Osteoblast (primary cell): ENCODE results near the gene LAG3. TPM values are rescaled to one million over a fixed set of nuclear protein-coding genes. Genes with fewer than 3 reads are reported as not detected.

Source experiments
- DNase-seq: peaks from one replicate; pipeline ENCODE4 v3.0.0; 2011; ENCODE audit warnings: low spot score, mixed read lengths; ENCODE audit not compliant: insufficient read length; ENCODE audit errors: missing footprints
- H2AFZ ChIP-seq: 2 replicates; pipeline ENCODE4 v1.6.0; 2011; ENCODE audit warnings: mild to moderate bottlenecking, low read length
- H3K27ac ChIP-seq: 2 replicates; pipeline ENCODE4 v1.5.1; 2011; ENCODE audit warnings: mild to moderate bottlenecking, low read depth, low read length, moderate library complexity
- H3K27me3 ChIP-seq: 2 replicates; pipeline ENCODE4 v1.6.0; 2012; ENCODE audit warnings: mild to moderate bottlenecking, control low read depth, inconsistent platforms, low read length, moderate library complexity; ENCODE audit not compliant: insufficient read depth
- H3K36me3 ChIP-seq: 2 replicates; pipeline ENCODE4 v1.5.1; 2011; ENCODE audit warnings: mild to moderate bottlenecking, low read length, control low read depth, moderate library complexity; ENCODE audit not compliant: insufficient read depth
- H3K4me1 ChIP-seq: 2 replicates; pipeline ENCODE4 v1.5.1; 2011; ENCODE audit warnings: mild to moderate bottlenecking, low read length, control low read depth, moderate library complexity; ENCODE audit not compliant: insufficient read depth
- H3K4me2 ChIP-seq: 2 replicates; pipeline ENCODE4 v1.6.0; 2011; ENCODE audit warnings: mild to moderate bottlenecking, low read length; ENCODE audit not compliant: insufficient read depth
- H3K4me3 ChIP-seq: fragments of 200-600 bp; sonication (generic); 3 replicates; pipeline ENCODE4 v1.5.1; 2012; ENCODE audit warnings: mild to moderate bottlenecking, low read length, inconsistent platforms; ENCODE audit not compliant: insufficient read depth
- H3K79me2 ChIP-seq: 2 replicates; pipeline ENCODE4 v1.6.0; 2012; ENCODE audit warnings: mild to moderate bottlenecking, low read length, control low read depth, inconsistent platforms; ENCODE audit not compliant: insufficient read depth
- H3K9me3 ChIP-seq: 2 replicates; pipeline ENCODE4 v1.5.1; 2011; ENCODE audit warnings: low read depth, low read length, control low read depth
- H4K20me1 ChIP-seq: 2 replicates; pipeline ENCODE4 v1.6.0; 2012; ENCODE audit warnings: mild to moderate bottlenecking, low read length, control low read depth; ENCODE audit not compliant: insufficient read depth
- CTCF ChIP-seq: IDR thresholded peaks from 2 replicates; pipeline ENCODE4 v1.5.1; 2011; ENCODE audit warnings: mild to moderate bottlenecking, low read depth, low read length, moderate library complexity; ENCODE audit errors: extremely low read depth
- total RNA-seq: library from RNA; depleted of rRNA; stranded (reverse); fragments of >200 nt; gene quantifications from 2 replicates; pipeline ENCODE4 v1.2.3, GENCODE V29; 2012

LAG3 gene
- total RNA-seq, 1 donor: not detected

GRCh38 chr12:6816598-6816997, 44.3 kb downstream of the LAG3 start:
- no peak for DNase-seq
- H3K4me3 ChIP-seq: no peak overlapping the region
- H3K27me3 ChIP-seq: peaks cover 6% of the 10 kb centered on the region
- no peaks in the 10 kb centered on the region for H3K36me3 ChIP-seq
- no peak overlapping the region for H2AFZ ChIP-seq
- peaks cover 6% of the 10 kb centered on the region for H4K20me1 ChIP-seq
- H3K4me1 ChIP-seq: no peaks in the 10 kb centered on the region
- H3K9me3 ChIP-seq: no peaks in the 10 kb centered on the region
- H3K79me2 ChIP-seq: no peaks in the 10 kb centered on the region
- H3K4me2 ChIP-seq: no peak overlapping the region
- TF ChIP-seq CTCF: no peak
- H3K27ac ChIP-seq: no peak overlapping the region

- DNase-seq: peak; percentile 34
- Histone ChIP-seq H3K4me2 (no peak overlapping the region), H2AFZ (no peak overlapping the region), H3K79me2 (no peaks in the 10 kb centered on the region), H3K27ac (no peak overlapping the region), H3K36me3 (no peaks in the 10 kb centered on the region), H3K4me3 (no peak overlapping the region), H4K20me1 (peaks cover 6% of the 10 kb centered on the region), H3K9me3 (no peaks in the 10 kb centered on the region), H3K27me3 (peaks cover 6% of the 10 kb centered on the region), H3K4me1 (peaks cover 5% of the 10 kb centered on the region)
- TF ChIP-seq CTCF: no peak
Measured at GRCh38 chr12:6817098-6817497, 44.8 kb downstream of the LAG3 start.

- H3K79me2 ChIP-seq: no peaks in the 10 kb centered on the region
- no peak overlapping the region for H3K27ac ChIP-seq
- no peaks in the 10 kb centered on the region for H3K9me3 ChIP-seq
- peaks cover 11% of the 10 kb centered on the region for H3K27me3 ChIP-seq
- H3K4me3 ChIP-seq: no peak overlapping the region
- H3K4me1 ChIP-seq: peaks cover 5% of the 10 kb centered on the region
- no peak for DNase-seq
- H4K20me1 ChIP-seq: peaks cover 6% of the 10 kb centered on the region
- no peaks in the 10 kb centered on the region for H3K36me3 ChIP-seq
- no peak overlapping the region for H3K4me2 ChIP-seq
- H2AFZ ChIP-seq: no peak overlapping the region
- TF ChIP-seq CTCF: no peak
Measured at GRCh38 chr12:6817662-6818157, 45.4 kb downstream of the LAG3 start.

- peaks cover 16% of the 10 kb centered on the region for H3K27me3 ChIP-seq
Measured at GRCh38 chr12:6818222-6818621, 45.9 kb downstream of the LAG3 start.

More at GRCh38 chr12:6818222-6818621, 45.9 kb downstream of the LAG3 start:
- H4K20me1 ChIP-seq: peaks cover 9% of the 10 kb centered on the region
- no peak overlapping the region for H3K4me2 ChIP-seq
- H3K4me1 ChIP-seq: peaks cover 5% of the 10 kb centered on the region
- H3K9me3 ChIP-seq: no peaks in the 10 kb centered on the region
- H3K36me3 ChIP-seq: no peaks in the 10 kb centered on the region
- DNase-seq: peak; percentile 54
- no peak overlapping the region for H3K27ac ChIP-seq
- no peak overlapping the region for H2AFZ ChIP-seq
- no peak overlapping the region for H3K4me3 ChIP-seq
- H3K79me2 ChIP-seq: no peaks in the 10 kb centered on the region
- TF ChIP-seq CTCF: no peak
